HCT116 (cell line): ENCODE measurements around the gene BAHD1. TPM values are rescaled to one million over a fixed set of nuclear protein-coding genes. Genes with fewer than 3 reads are reported as not detected.

ENCODE experiments used
- ATAC-seq: fragments of 200-7000 bp; cut with Tn5 transposase; 2 replicates; pipeline ENCODE4 v1.9.1; 2020; ENCODE audit warnings: mild to moderate bottlenecking, moderate library complexity
- BruUV-seq: library from RNA; stranded (reverse); fragments of 400-500 nt; replicated peaks from 2 replicates; lab custom pipeline; 2021; lab: Mats Ljungman, UMichigan
- CTCF ChIA-PET: fragments of 300-600 bp; sonication (Branson Sonifier 250); formaldehyde crosslinking; loops from one replicate; lab custom pipeline; 2021; ENCODE audit warnings: antibody characterized with exemption; lab: Charles Lee
- POLR2A ChIA-PET: fragments of 300-600, 350-600 bp; sonication (Branson Sonifier 250); formaldehyde crosslinking; loops from one replicate; lab custom pipeline; 2021; ENCODE audit warnings: antibody characterized with exemption; lab: Charles Lee
- RAD21 ChIA-PET, 2 experiments: fragments of 300-600 bp; sonication (Branson Sonifier 250); formaldehyde crosslinking; loops; one replicate each; lab custom pipeline; 2023; ENCODE audit warnings: low total read pairs in 2 of 2; ENCODE audit not compliant: uncharacterized antibody in 2 of 2, unreplicated experiment in 2 of 2, low non-redundant PET in 1 of 2; lab: Charles Lee
- DNase-seq: peaks from one replicate; pipeline ENCODE4 v3.0.0-alpha.2; 2010; ENCODE audit warnings: low read depth, low spot score
- H2AFZ ChIP-seq: fragments of 200-600 bp; shearing (Covaris generic), sonication (generic); 2 replicates; pipeline ENCODE4 v1.6.1; 2017; ENCODE audit warnings: low read depth, mixed run types, mixed read lengths, antibody characterized with exemption, low read length; ENCODE audit not compliant: poor library complexity, severe bottlenecking
- H3K27ac ChIP-seq: 2 replicates; pipeline ENCODE4 v1.5.1; 2012; ENCODE audit warnings: low read depth, low read length
- H3K27me3 ChIP-seq: fragments of 200-600 bp; sonication (generic); 2 replicates; pipeline ENCODE4 v1.6.1; 2016; ENCODE audit warnings: mixed run types, low read length, mixed read lengths; ENCODE audit not compliant: insufficient read depth
- H3K36me3 ChIP-seq, 2 experiments: fragments of 200-500 bp in 1 of 2; fragments of 200-600 bp in 1 of 2; sonication (Bioruptor generic) in 1 of 2; sonication (generic) in 1 of 2; 2 replicates each; pipeline versions ENCODE4 v1.5.1 to v1.6.1; 2014 to 2016; ENCODE audit warnings: low read length in 2 of 2, inconsistent platforms in 1 of 2, mixed read lengths in 1 of 2, mixed run types in 1 of 2; ENCODE audit not compliant: insufficient read depth in 2 of 2, control insufficient read depth in 1 of 2
- H3K4me1 ChIP-seq, 2 experiments: fragments of 200-600 bp in 1 of 2; sonication (generic) in 1 of 2; 2 replicates each; pipeline versions ENCODE4 v1.5.1 to v1.6.1; 2012 to 2017; ENCODE audit warnings: low read length in 2 of 2, inconsistent platforms in 1 of 2, mild to moderate bottlenecking in 1 of 2, mixed read lengths in 1 of 2, mixed run types in 1 of 2, moderate library complexity in 1 of 2; ENCODE audit not compliant: insufficient read depth in 2 of 2, control insufficient read depth in 1 of 2
- H3K4me2 ChIP-seq: fragments of 200-600 bp; sonication (generic); 2 replicates; pipeline ENCODE4 v1.6.1; 2017; ENCODE audit warnings: mixed run types, low read length, mixed read lengths
- H3K4me3 ChIP-seq, 2 experiments: fragments of 200-600 bp in 1 of 2; sonication (generic) in 1 of 2; replicated peaks in 1 of 2; 2 replicates each; pipeline ENCODE4 v1.5.1; 2011 to 2016; ENCODE audit warnings: low read length in 2 of 2, control low read depth in 1 of 2, low read depth in 1 of 2, mild to moderate bottlenecking in 1 of 2, mixed read lengths in 1 of 2, mixed run types in 1 of 2
- H3K79me2 ChIP-seq: fragments of 200-600 bp; sonication (generic); 2 replicates; pipeline ENCODE4 v1.6.1; 2017; ENCODE audit warnings: mild to moderate bottlenecking, mixed run types, low read length, moderate library complexity, mixed read lengths; ENCODE audit not compliant: insufficient read depth
- H3K9ac ChIP-seq: fragments of 200-600 bp; sonication (generic); 2 replicates; pipeline ENCODE4 v1.6.1; 2016; ENCODE audit warnings: low read length, mixed read lengths
- H3K9me2 ChIP-seq: fragments of 200-600 bp; sonication (generic), shearing (Covaris generic); 2 replicates; pipeline ENCODE4 v1.6.1; 2017; ENCODE audit warnings: mixed run types, mild to moderate bottlenecking, moderate library complexity; ENCODE audit not compliant: insufficient read depth
- H3K9me3 ChIP-seq, 2 experiments: fragments of 200-500 bp in 1 of 2; fragments of 200-600 bp in 1 of 2; sonication (Bioruptor generic) in 1 of 2; sonication (generic) in 1 of 2; 2 replicates each; pipeline ENCODE4 v1.6.1; 2014 to 2017; ENCODE audit warnings: low read length in 2 of 2, mixed read lengths in 2 of 2, inconsistent platforms in 1 of 2, low read depth in 1 of 2, mild to moderate bottlenecking in 1 of 2, mixed run types in 1 of 2, moderate library complexity in 1 of 2; ENCODE audit not compliant: control insufficient read depth in 1 of 2, insufficient read depth in 1 of 2
- H4K20me1 ChIP-seq: fragments of 200-600 bp; sonication (generic), shearing (Covaris generic); 2 replicates; pipeline ENCODE4 v1.6.1; 2017; ENCODE audit warnings: mixed run types, mild to moderate bottlenecking, moderate library complexity; ENCODE audit not compliant: insufficient read depth
- ELF1 ChIP-seq: IDR thresholded peaks from 2 replicates; pipeline ENCODE4 v1.6.1; 2012; ENCODE audit warnings: low read depth, borderline replicate concordance
- FOSL1 ChIP-seq: IDR thresholded peaks from 2 replicates; pipeline ENCODE4 v1.6.1; 2012; ENCODE audit warnings: low read depth
- JUND ChIP-seq: IDR thresholded peaks from 2 replicates; pipeline ENCODE4 v1.6.1; 2012
- POLR2A ChIP-seq: IDR thresholded peaks from 2 replicates; pipeline ENCODE4 v1.7.0; 2011; ENCODE audit warnings: borderline replicate concordance; ENCODE audit not compliant: insufficient read depth, insufficient read length; ENCODE audit errors: extremely low read depth
- POLR2AphosphoS5 ChIP-seq: IDR thresholded peaks from 2 replicates; pipeline ENCODE4 v1.6.1; 2011; ENCODE audit warnings: mild to moderate bottlenecking, low read depth, low read length, moderate library complexity
- RAD21 ChIP-seq: IDR thresholded peaks from 2 replicates; pipeline ENCODE4 v1.6.1; 2012; ENCODE audit warnings: low read depth, mild to moderate bottlenecking
- REST ChIP-seq: IDR thresholded peaks from 2 replicates; pipeline ENCODE4 v1.6.1; 2012; ENCODE audit warnings: low read depth
- SIN3A ChIP-seq: IDR thresholded peaks from 2 replicates; pipeline ENCODE4 v1.6.1; 2012; ENCODE audit warnings: low read depth
- SRF ChIP-seq: IDR thresholded peaks from 2 replicates; pipeline ENCODE4 v1.6.1; 2012; ENCODE audit warnings: low read depth
- TCF7L2 ChIP-seq: IDR thresholded peaks from 2 replicates; pipeline ENCODE4 v1.7.0; 2011; ENCODE audit warnings: borderline replicate concordance, inconsistent platforms; ENCODE audit not compliant: insufficient read depth, insufficient read length; ENCODE audit errors: extremely low read depth
- YY1 ChIP-seq: IDR thresholded peaks from 2 replicates; pipeline ENCODE4 v1.6.1; 2011; ENCODE audit warnings: low read length, low read depth, moderate library complexity, mild to moderate bottlenecking; ENCODE audit not compliant: insufficient replicate concordance; ENCODE audit errors: extremely low read depth
- ZBTB33 ChIP-seq: IDR thresholded peaks from 2 replicates; pipeline ENCODE4 v1.6.1; 2011; ENCODE audit warnings: mild to moderate bottlenecking, low read length, moderate library complexity; ENCODE audit not compliant: insufficient replicate concordance; ENCODE audit errors: extremely low read depth
- ZFX ChIP-seq: fragments of 450-650 bp; IDR thresholded peaks from 2 replicates; pipeline ENCODE4 v1.6.1; 2017
- intact Hi-C: fragments of 100-400 bp; cut with micrococcal nuclease; formaldehyde crosslinking; loops from 2 replicates; pipeline ENCODE4 v1.10.0; 2022
- total RNA-seq: library from RNA; stranded (reverse); gene quantifications from one replicate; pipeline ENCODE4 v1.2.1, GENCODE V29; 2021; ENCODE audit not compliant: unreplicated experiment
- TF ChIP-seq, protein P1 (sequence below), 3 experiments: fragments of 200-600 bp in 1 of 3; sonication (generic) in 1 of 3; IDR thresholded peaks in 2 of 3; conservative IDR thresholded peaks in 1 of 3; 2 replicates each; pipeline ENCODE4 v1.5.1; 2012 to 2017; ENCODE audit warnings: low read depth in 2 of 3, low read length in 2 of 3, antibody characterized with exemption in 1 of 3, borderline replicate concordance in 1 of 3, control low read depth in 1 of 3, mild to moderate bottlenecking in 1 of 3, mixed read lengths in 1 of 3, mixed run types in 1 of 3, moderate library complexity in 1 of 3; ENCODE audit not compliant: insufficient read depth in 1 of 3
- TF ChIP-seq, protein P2 (sequence below): IDR thresholded peaks from 2 replicates; pipeline ENCODE4 v1.6.1; 2012

The BAHD1 gene
- total RNA-seq, 1 experiment from 2014 or later = 25.0 TPM

DNA sequence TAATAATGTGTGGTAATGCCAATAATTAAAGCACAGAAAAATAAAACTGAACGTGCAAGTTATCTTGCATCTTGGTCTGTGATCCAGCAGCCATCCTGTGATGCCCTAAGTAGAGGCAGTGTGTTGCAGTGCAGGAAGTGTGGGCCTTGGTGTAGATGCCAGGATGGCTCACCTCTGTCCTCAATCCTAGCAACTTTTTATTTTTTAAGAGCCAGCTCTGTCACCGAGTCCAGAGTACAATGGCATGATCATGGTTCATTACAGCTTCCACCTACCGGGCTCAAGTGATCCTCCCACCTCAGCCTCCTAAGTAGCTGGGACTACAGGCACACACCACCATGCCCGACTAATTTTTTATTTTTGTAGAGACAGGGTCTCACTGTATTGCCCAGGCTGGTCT, 7.6 kb downstream of the BAHD1 start:
- no peaks in the 10 kb centered on the region for H3K9me2 ChIP-seq
- TF ChIP-seq ELF1 (no peak), ZBTB33 (no peak), POLR2AphosphoS5 (no peak), YY1 (no peak), RAD21 (no peak), REST (no peak), TCF7L2 (no peak), POLR2A (no peak), FOSL1 (no peak), SRF (no peak), JUND (no peak), SIN3A (no peak), ZFX (no peak)
- TF ChIP-seq, protein P1, sequence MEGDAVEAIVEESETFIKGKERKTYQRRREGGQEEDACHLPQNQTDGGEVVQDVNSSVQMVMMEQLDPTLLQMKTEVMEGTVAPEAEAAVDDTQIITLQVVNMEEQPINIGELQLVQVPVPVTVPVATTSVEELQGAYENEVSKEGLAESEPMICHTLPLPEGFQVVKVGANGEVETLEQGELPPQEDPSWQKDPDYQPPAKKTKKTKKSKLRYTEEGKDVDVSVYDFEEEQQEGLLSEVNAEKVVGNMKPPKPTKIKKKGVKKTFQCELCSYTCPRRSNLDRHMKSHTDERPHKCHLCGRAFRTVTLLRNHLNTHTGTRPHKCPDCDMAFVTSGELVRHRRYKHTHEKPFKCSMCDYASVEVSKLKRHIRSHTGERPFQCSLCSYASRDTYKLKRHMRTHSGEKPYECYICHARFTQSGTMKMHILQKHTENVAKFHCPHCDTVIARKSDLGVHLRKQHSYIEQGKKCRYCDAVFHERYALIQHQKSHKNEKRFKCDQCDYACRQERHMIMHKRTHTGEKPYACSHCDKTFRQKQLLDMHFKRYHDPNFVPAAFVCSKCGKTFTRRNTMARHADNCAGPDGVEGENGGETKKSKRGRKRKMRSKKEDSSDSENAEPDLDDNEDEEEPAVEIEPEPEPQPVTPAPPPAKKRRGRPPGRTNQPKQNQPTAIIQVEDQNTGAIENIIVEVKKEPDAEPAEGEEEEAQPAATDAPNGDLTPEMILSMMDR (IDR thresholded peaks at IDR 0.05 in 2 of 3, conservative IDR thresholded peaks at IDR 0.05 in 1 of 3; ENCODE audit: borderline replicate concordance in 1 of 3, insufficient read depth in 1 of 3, low read depth in 2 of 3, low read length in 2 of 3) = no peak
- TF ChIP-seq, protein P2, sequence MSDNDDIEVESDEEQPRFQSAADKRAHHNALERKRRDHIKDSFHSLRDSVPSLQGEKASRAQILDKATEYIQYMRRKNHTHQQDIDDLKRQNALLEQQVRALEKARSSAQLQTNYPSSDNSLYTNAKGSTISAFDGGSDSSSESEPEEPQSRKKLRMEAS = no peak
- ATAC-seq = no peak
- no peak for DNase-seq
- no peak overlapping the region for H3K4me3 ChIP-seq
- no peaks in the 10 kb centered on the region for H3K9me3 ChIP-seq
- H3K27me3 ChIP-seq = no peaks in the 10 kb centered on the region
- peaks cover 90% of the 10 kb centered on the region for H3K79me2 ChIP-seq
- no peak overlapping the region for H3K27ac ChIP-seq
- CTCF ChIA-PET = no interaction called here
- H3K9ac ChIP-seq = no peak overlapping the region
- peaks cover 15 to 26% of the 10 kb centered on the region in 2 experiments for H3K4me1 ChIP-seq
- POLR2A ChIA-PET = no interaction called here
- intact Hi-C loops = no loop called here
- H2AFZ ChIP-seq = no peak overlapping the region
- H3K4me2 ChIP-seq = no peak overlapping the region; the same call in 1 of the 2 replicates
- RAD21 ChIA-PET = no interaction called here
- no TSS peak for BruUV-seq
- no peaks in the 10 kb centered on the region; the same call in 1 of the 2 replicates for H4K20me1 ChIP-seq
- no peaks in the 10 kb centered on the region for H3K36me3 ChIP-seq
